Activated T-helper 1 cell treated with anti-CD3 and anti-CD28 coated beads, Interleukin-12 subunit alpha, Interleukin-12 subunit beta, Interleukin-2, Interleukin-4 antibody, amounts not matched to agents 30 ng/mL and 10 ng/mL and 1 ng/mL, durations not matched to agents 14 hours and 24 hours and 36 hours (primary cell): ENCODE data around the gene ERH. TPM values are rescaled to one million over a fixed set of nuclear protein-coding genes. Genes with fewer than 3 reads are reported as not detected.
"Not testable (repeated sequence)": the region's sequence is repeated elsewhere in the genome, so short reads cannot be mapped to it uniquely, and the experiment has no call there.

Source experiments
- DNase-seq: peaks from one replicate; pipeline ENCODE4 v3.0.0; 2021; ENCODE audit warnings: low spot score
- H3K27ac Mint-ChIP-seq: one replicate; pipeline ENCODE4 v1.8.0; 2021; ENCODE audit warnings: mild to moderate bottlenecking, mixed read lengths
- H3K27me3 Mint-ChIP-seq: one replicate; pipeline ENCODE4 v1.8.0; 2022; ENCODE audit warnings: mild to moderate bottlenecking, moderate library complexity, mixed read lengths; ENCODE audit not compliant: insufficient read depth
- H3K36me3 Mint-ChIP-seq: one replicate; pipeline ENCODE4 v1.8.0; 2021; ENCODE audit warnings: low read depth, mixed read lengths
- H3K4me1 Mint-ChIP-seq: one replicate; pipeline ENCODE4 v1.8.0; 2021; ENCODE audit warnings: low read depth, mixed read lengths
- H3K4me3 Mint-ChIP-seq: one replicate; pipeline ENCODE4 v1.8.0; 2021; ENCODE audit warnings: mild to moderate bottlenecking, moderate library complexity, mixed read lengths
- H3K9me3 Mint-ChIP-seq: one replicate; pipeline ENCODE4 v1.8.0; 2021; ENCODE audit warnings: mixed read lengths
- intact Hi-C: fragments of 100-400 bp; cut with micrococcal nuclease; formaldehyde crosslinking; loops from one replicate; pipeline ENCODE4 v1.15.1; 2024
- total RNA-seq: library from RNA; stranded (reverse); gene quantifications from 2 replicates; pipeline ENCODE4 v1.2.3, GENCODE V29; 2022

The ERH gene
- total RNA-seq, 1 donor from 2014 or later, result 400 TPM

DNA sequence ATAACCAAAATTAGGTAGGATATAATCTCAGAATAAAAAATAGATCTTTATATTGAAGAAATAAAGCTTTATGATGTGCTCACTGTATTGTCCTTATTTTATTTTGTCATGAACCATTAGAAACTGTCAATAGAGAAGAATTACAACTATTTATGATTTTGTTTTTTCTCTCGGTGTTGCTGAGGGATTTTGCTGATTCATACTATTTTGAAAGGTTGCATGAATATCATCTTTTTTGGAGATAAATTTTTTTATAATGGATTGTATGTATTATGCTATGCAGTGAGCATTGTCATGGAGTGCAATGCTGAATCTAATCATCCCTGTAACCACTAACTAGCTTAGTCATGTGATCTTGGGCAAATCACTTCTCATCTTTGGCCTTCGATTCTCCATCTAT lies 15.4 kb upstream of the ERH start:
- H3K27me3 Mint-ChIP-seq, result no peaks in the 10 kb centered on the region
- no peak for DNase-seq
- no peak overlapping the region for H3K4me3 Mint-ChIP-seq
- peaks cover 6% of the 10 kb centered on the region for H3K9me3 Mint-ChIP-seq
- peaks cover 5% of the 10 kb centered on the region for H3K4me1 Mint-ChIP-seq
- intact Hi-C loops, result no loop called here
- H3K27ac Mint-ChIP-seq, result no peak overlapping the region
- H3K36me3 Mint-ChIP-seq, result peaks cover 9% of the 10 kb centered on the region

DNA sequence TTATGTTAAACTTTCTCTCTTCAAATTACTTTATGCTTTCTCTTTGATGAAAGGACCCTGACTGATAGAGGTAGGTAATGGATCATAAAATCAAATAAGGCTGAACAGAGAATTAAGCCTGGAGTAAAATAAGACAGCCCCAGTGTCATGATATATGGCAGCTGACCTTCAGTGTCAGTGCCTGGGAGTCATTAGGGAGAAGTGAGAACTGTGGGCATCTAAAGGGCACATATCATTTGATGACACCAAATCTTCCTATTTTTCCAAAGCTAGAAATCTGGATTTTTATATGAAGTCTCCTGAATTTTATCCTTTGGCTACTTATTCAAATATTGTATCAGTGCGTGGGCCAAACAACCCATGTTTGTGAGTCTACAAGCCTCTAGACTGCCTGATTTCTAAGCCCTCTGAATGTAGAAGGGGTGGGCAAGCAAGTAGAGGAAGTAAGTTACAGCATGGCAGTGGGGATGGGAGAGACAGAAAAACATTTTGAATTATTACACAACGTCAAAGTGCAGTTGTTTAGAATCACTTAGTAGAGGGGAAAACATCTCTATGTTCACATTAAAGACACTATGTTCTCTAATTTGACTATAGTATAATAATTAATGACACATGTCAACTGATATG lies 10.3 kb upstream of the ERH start:
- Mint-ChIP-seq H3K4me1 (peaks cover 5% of the 10 kb centered on the region), H3K4me3 (no peak overlapping the region), H3K27ac (no peak overlapping the region), H3K9me3 (no peaks in the 10 kb centered on the region), H3K27me3 (no peaks in the 10 kb centered on the region), H3K36me3 (peaks cover 5% of the 10 kb centered on the region)
- intact Hi-C loops, result no loop called here
- no peak for DNase-seq

DNA sequence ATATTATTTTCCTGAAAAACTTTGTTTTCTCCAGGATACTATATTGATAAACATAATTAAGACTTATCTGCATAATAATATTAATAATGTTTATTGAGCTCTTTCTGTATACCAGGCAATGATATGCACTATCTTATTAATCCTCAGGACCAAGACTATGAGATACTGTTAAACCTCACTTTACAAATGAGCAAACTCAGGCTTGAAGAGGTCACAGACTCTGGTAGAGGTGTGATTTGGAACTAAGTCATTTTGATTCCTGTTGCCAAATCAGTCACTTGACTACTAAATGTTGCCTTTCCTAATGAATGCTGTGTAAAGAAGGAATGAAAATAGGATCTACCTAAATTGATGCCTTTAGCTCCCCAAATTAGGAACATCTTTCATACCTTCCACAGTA lies 7.7 kb upstream of the ERH start:
- Mint-ChIP-seq H3K4me1 (peaks cover 8% of the 10 kb centered on the region), H3K36me3 (peaks cover 4% of the 10 kb centered on the region), H3K27ac (no peak overlapping the region), H3K27me3 (no peaks in the 10 kb centered on the region), H3K4me3 (no peak overlapping the region), H3K9me3 (no peaks in the 10 kb centered on the region)
- no peak for DNase-seq
- intact Hi-C loops, result no loop called here

DNA sequence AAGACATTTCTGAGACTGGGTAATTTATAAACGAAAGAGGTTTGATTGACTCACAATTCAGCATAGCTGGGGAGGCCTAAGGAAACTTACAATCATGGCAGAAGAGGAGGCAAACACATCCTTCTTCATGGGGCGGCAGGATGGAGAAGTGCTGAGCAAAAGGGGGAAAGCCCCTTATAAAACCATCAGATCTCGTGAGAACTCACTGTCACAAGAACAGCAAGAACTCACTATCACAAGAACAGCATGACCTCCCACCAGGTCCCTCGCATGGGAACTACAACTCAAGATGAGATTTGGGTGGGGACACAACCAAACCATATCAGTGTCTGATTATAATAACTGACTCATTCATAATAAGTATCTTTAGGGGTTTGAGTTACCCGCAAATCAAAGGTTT lies 6.8 kb upstream of the ERH start:
- intact Hi-C loops, result no loop called here
- Mint-ChIP-seq H3K4me1 (peaks cover 17% of the 10 kb centered on the region), H3K9me3 (no peaks in the 10 kb centered on the region), H3K27me3 (no peaks in the 10 kb centered on the region), H3K4me3 (no peak overlapping the region), H3K27ac (no peak overlapping the region), H3K36me3 (peaks cover 12% of the 10 kb centered on the region)
- DNase-seq, result no peak

GRCh38 chr14:69404478-69404877 lies 6.4 kb upstream of the ERH start:
- Mint-ChIP-seq H3K27ac (no peak overlapping the region), H3K9me3 (no peaks in the 10 kb centered on the region), H3K36me3 (peaks cover 14% of the 10 kb centered on the region), H3K27me3 (no peaks in the 10 kb centered on the region), H3K4me3 (no peak overlapping the region), H3K4me1 (peaks cover 21% of the 10 kb centered on the region)
- no peak for DNase-seq
- intact Hi-C loops, result no loop called here

- Mint-ChIP-seq H3K4me1 (peaks cover 31% of the 10 kb centered on the region), H3K36me3 (peaks cover 22% of the 10 kb centered on the region), H3K27me3 (no peaks in the 10 kb centered on the region), H3K9me3 (no peaks in the 10 kb centered on the region), H3K27ac (no peak overlapping the region), H3K4me3 (no peak overlapping the region)
- no peak for DNase-seq
- intact Hi-C loops, result no loop called here
Observed at GRCh38 chr14:69401841-69402240, 3.7 kb upstream of the ERH start.

- intact Hi-C loops, result no loop called here
- H3K27me3 Mint-ChIP-seq, result no peaks in the 10 kb centered on the region
- peaks cover 38% of the 10 kb centered on the region for H3K36me3 Mint-ChIP-seq
- no peak for DNase-seq
- H3K4me1 Mint-ChIP-seq, result peaks cover 48% of the 10 kb centered on the region
- no peak overlapping the region for H3K27ac Mint-ChIP-seq
- no peaks in the 10 kb centered on the region for H3K9me3 Mint-ChIP-seq
- H3K4me3 Mint-ChIP-seq, result peak overlapping the region; percentile 96
Observed at GRCh38 chr14:69400154-69400553, 2.1 kb upstream of the ERH start.

GRCh38 chr14:69399750-69400149 lies 1.7 kb upstream of the ERH start:
- Mint-ChIP-seq H3K4me3 (peak overlapping the region; percentile 96), H3K27ac (peak overlapping the region; percentile 98), H3K9me3 (no peaks in the 10 kb centered on the region), H3K4me1 (peaks cover 52% of the 10 kb centered on the region), H3K36me3 (peaks cover 41% of the 10 kb centered on the region), H3K27me3 (no peaks in the 10 kb centered on the region)
- no peak for DNase-seq
- intact Hi-C loops, result loop anchor here (2.0 to 10.0 kb wide), 4 partner anchors 157 to 1725 kb away; partner anchors contain the start of genes MED6, VTI1B and ZFP36L1

- intact Hi-C loops, result loop anchor here (1.0 to 10.0 kb wide), 12 partner anchors 45 to 1724 kb away; partner anchors contain the start of genes COX16, DCAF5, EXD2 and MED6
Observed at GRCh38 chr14:69398818-69399210, 715 bp upstream of the ERH start.

GRCh38 chr14:69395929-69396328 lies 2.2 kb downstream of the ERH start:
- Mint-ChIP-seq H3K9me3 (no peaks in the 10 kb centered on the region), H3K4me3 (peak overlapping the region; percentile 96), H3K27me3 (no peaks in the 10 kb centered on the region), H3K36me3 (peaks cover 68% of the 10 kb centered on the region), H3K27ac (peak overlapping the region; percentile 98), H3K4me1 (peaks cover 76% of the 10 kb centered on the region)
- intact Hi-C loops, result loop anchor here (5.0 to 10.0 kb wide), 3 partner anchors 154 to 1721 kb away; partner anchors contain the start of genes VTI1B and ZFP36L1
- DNase-seq, result no peak

More at GRCh38 chr14:69398818-69399210, 715 bp upstream of the ERH start:
- peaks cover 46% of the 10 kb centered on the region for H3K36me3 Mint-ChIP-seq
- H3K4me1 Mint-ChIP-seq, result peaks cover 58% of the 10 kb centered on the region
- H3K9me3 Mint-ChIP-seq, result no peaks in the 10 kb centered on the region
- no peak for DNase-seq
- peak overlapping the region; percentile 98 for H3K27ac Mint-ChIP-seq
- peak overlapping the region; percentile 96 for H3K4me3 Mint-ChIP-seq
- no peaks in the 10 kb centered on the region for H3K27me3 Mint-ChIP-seq

- intact Hi-C loops, result loop anchor here (10.0 kb wide), 1 partner anchor 1718 kb away; the partner anchor contains the start of gene VTI1B
- Mint-ChIP-seq H3K9me3 (no peaks in the 10 kb centered on the region), H3K4me1 (peaks cover 69% of the 10 kb centered on the region), H3K27ac (no peak overlapping the region), H3K4me3 (no peak overlapping the region), H3K36me3 (peaks cover 69% of the 10 kb centered on the region), H3K27me3 (no peaks in the 10 kb centered on the region)
- no peak for DNase-seq
Observed at GRCh38 chr14:69392481-69392880, 5.6 kb downstream of the ERH start.

GRCh38 chr14:69391400-69391799 lies 6.7 kb downstream of the ERH start:
- H3K27me3 Mint-ChIP-seq, H3K27ac Mint-ChIP-seq, H3K4me3 Mint-ChIP-seq, DNase-seq, H3K9me3 Mint-ChIP-seq: not testable (repeated sequence)
- peaks cover 63% of the 10 kb centered on the region for H3K4me1 Mint-ChIP-seq
- peaks cover 67% of the 10 kb centered on the region for H3K36me3 Mint-ChIP-seq
- intact Hi-C loops, result loop anchor here (10.0 kb wide), 1 partner anchor 1717 kb away; the partner anchor contains the start of gene VTI1B

DNA sequence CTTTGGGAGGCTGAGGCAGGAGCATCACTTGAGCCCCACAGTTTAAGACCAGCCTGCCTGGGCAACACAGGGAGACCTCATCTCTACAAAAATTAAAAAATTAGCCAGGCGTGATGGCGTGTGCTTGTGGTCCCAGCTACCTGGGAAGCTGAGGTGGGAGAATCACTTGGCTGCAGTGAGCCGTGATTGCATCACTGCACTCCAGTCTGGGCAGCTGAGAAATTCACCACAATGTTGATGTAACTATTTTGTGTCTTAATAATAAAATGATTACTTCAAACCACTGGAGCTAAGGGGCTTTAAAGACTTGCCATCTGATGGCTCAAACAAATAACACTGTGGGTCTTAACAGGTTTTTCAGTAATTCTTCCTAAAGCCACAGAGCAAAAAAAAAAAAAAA lies 10.8 kb downstream of the ERH start:
- H3K9me3 Mint-ChIP-seq, result no peaks in the 10 kb centered on the region
- H3K4me1 Mint-ChIP-seq, result peaks cover 38% of the 10 kb centered on the region
- no peaks in the 10 kb centered on the region for H3K27me3 Mint-ChIP-seq
- no peak overlapping the region for H3K4me3 Mint-ChIP-seq
- intact Hi-C loops, result no loop called here
- peaks cover 55% of the 10 kb centered on the region for H3K36me3 Mint-ChIP-seq
- no peak overlapping the region for H3K27ac Mint-ChIP-seq
- no peak for DNase-seq
